ENCODE data around the gene GNMT.
"Not testable (repeated sequence)": the region's sequence is repeated elsewhere in the genome, so short reads cannot be mapped to it uniquely, and the experiment has no call there.

GNMT gene

GRCh38 chr6:42978839-42979522, 18.4 kb downstream of the GNMT start, which contains the start of gene PEX6:
Gene PEX6, minus strand, starts transcription at chr6:42979181. Its CDS starts 31 bp downstream, at chr6:42979150.
- peak; percentile 93 to 95 for DNase-seq

GRCh38 chr6:42979523-42980177, 19.1 kb downstream of the GNMT start:
- DNase-seq, result no peak

- DNase-seq, result no peak
These were observed 21.3 kb downstream of the GNMT start for GRCh38 chr6:42981836-42982235.

GRCh38 chr6:42984001-42984923, 23.7 kb downstream of the GNMT start, which contains the start of gene PPP2R5D:
Gene PPP2R5D, plus strand, starts transcription at chr6:42984570. Its CDS starts 108 bp downstream, at chr6:42984678.
- peak; percentile 98 to 99 for DNase-seq

- DNase-seq, result no peak
These were observed 24.4 kb downstream of the GNMT start for GRCh38 chr6:42984924-42985475.

GRCh38 chr6:42987533-42988451, 27.2 kb downstream of the GNMT start:
- no peak for DNase-seq

- no peak for DNase-seq
These were observed 28.0 kb downstream of the GNMT start for GRCh38 chr6:42988486-42989020.

GRCh38 chr6:42989923-42990322, 29.4 kb downstream of the GNMT start:
- DNase-seq, result no peak

- DNase-seq, result no peak
These were observed 32.9 kb downstream of the GNMT start for GRCh38 chr6:42993445-42993844.

GRCh38 chr6:42996513-42996912, 36.0 kb downstream of the GNMT start:
- DNase-seq, result no peak

GRCh38 chr6:42998205-42998604, 37.7 kb downstream of the GNMT start:
- not testable (repeated sequence) for DNase-seq

GRCh38 chr6:43001843-43002242, 41.3 kb downstream of the GNMT start:
- DNase-seq, result no peak

- DNase-seq, result no peak
These were observed 45.3 kb downstream of the GNMT start for GRCh38 chr6:43005844-43006243.

- DNase-seq, result no peak
These were observed 45.7 kb downstream of the GNMT start for GRCh38 chr6:43006251-43006650.

- DNase-seq, result no peak
These were observed 46.6 kb downstream of the GNMT start for GRCh38 chr6:43007126-43007525.

- peak; percentile 23 to 42 for DNase-seq
These were observed 48.6 kb downstream of the GNMT start for GRCh38 chr6:43009124-43009523.

- no peak for DNase-seq
These were observed 50.7 kb downstream of the GNMT start for GRCh38 chr6:43011207-43011606.

GRCh38 chr6:43012364-43012763, 51.8 kb downstream of the GNMT start:
- DNase-seq, result no peak

GRCh38 chr6:43013097-43013842, 52.7 kb downstream of the GNMT start:
- no peak for DNase-seq
